Measurements from ENCODE around the gene ATRX.
"Not testable (repeated sequence)": the region's sequence is repeated elsewhere in the genome, so short reads cannot be mapped to it uniquely, and the experiment has no call there.

ATRX gene

DNA sequence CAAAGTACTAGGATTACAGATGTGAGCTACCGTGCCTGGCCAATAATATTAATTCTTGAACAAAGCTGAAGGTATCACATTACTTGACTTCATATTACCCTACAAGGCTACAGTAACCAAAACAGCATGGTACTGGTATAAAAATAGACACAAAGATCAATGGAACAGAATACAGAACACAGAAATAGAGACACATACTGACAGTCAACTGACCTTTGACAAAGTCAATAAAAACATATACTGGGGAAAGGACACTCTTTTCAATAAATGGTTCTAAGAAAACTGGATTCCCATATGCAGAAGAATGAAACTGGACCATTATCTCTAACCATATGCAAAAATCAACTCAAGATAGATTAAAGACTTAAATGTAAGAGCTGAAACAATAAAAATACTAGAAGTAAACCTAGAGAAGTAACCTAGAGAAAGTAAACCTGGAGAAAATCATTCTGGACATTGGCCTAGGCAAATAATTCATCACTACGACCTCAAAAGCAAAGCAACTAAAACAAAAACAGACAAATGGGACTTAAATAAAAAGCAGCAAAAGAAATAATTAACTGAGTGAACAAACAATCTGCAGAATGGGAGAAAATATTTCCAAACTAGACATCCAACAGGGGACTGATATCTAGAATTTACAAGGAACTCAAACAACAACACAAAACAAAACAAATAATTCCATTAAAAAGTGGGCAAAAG is 182.2 kb downstream of the ATRX start:
- no peak for DNase-seq

DNA sequence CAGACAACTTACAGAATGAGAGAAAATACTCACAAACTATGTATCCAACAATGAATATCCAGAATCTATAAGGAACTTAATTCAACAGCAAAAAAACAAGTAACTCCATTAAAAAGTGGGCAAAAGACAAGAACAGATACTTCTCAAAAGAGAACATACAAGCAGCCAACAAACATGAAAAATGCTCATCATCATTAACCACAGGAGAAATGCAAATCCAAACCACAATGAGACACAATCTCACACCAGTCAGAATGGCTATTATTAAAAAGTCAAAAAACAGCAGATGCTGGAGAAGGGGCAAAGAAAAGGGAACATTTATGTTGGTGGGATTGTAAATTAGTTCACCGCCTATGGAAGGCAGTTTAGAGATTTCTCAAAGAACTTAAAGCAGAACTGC is 188.5 kb downstream of the ATRX start:
- DNase-seq = no peak

DNA sequence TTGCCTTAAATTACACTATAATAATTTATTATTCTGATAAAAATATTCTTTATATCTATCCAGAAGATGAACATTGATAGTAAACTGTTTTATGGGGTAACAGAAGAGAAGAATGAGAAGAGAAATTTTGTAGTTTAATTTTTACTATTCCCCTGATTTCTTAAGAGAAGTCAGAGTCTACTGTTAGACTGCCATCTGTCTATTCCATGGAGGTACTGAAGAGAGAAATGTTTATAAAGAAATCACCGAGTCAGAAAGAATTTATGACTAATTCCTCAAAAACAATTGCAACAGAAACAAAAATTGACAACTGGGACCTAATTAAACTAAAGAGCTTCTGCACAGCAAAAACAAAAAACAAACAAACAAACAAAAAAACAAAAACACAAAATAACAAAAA is 188.9 kb downstream of the ATRX start:
- DNase-seq = no peak

DNA sequence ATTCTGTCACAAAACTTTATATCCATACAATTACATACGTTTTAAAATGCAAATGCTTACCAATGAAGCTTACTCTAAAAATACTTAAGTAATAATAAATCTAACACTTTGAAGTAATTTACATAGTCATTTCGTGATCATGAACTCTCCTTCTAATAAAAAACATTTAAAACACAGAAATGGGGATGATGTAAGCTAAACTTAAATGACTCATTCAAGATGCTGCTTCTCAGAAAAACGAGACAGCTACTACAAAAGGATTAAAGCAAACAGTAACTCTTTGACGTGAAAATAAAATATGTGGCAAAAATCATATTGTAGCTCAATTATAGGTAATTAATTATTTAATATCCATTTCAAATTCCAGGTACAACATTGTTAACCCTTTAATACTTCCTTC is 190.2 kb downstream of the ATRX start:
- no peak for DNase-seq

DNA sequence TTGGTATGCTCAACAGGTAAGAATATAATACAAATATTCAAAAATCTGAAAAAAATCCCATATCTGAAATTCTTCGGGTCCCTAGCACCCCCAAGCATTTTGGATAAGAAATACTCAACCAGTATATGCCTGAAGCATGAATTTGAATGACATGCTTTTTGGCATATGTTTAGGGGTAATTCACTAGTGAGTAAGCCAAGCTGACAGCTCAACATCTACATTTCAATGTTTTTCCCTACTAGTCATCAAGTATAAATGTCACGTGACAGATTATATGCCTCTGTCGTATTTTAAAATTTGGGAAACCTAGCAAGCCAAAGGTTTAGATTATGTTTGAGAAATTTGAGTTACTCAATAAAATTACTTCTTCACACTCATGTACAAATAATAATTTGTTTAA is 213.7 kb downstream of the ATRX start:
- DNase-seq = no peak

DNA sequence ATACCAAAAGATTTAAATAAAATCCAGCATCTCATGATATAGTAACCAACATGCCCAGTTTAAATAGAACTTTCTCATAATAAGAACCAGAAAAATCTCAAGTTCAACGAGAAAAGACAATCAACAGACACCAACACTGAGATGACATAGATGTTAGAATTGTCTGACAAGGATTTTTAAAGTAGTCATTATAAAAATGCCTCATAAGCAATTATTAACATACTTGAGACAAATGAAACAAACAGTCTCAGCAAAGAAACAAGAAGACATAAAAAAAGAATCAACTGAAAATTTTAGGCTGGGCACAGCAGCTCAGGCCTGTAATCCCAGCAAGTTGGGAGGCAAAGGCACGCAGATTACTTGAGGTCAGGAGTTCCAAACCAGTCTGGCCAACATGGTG is 220.7 kb downstream of the ATRX start:
- DNase-seq = no peak

DNA sequence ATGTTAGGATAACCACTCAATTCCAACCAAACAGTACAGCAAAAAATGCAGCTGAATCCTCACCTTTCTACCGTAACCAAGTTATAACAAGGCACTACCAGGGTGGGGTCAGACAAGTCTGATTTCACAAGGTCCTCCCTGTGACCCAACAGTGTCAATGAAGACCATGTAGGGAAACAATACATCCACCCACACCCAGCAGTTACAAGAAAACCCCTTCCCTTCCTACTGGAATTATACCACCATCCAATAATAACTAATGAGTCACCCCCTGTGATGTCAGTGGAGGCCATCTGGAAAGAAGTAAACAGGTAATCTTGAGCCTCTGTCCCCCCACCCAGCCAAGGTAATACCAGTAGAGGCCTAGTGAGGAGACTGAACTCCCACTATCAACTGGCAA is 221.2 kb downstream of the ATRX start:
- no peak for DNase-seq

DNA sequence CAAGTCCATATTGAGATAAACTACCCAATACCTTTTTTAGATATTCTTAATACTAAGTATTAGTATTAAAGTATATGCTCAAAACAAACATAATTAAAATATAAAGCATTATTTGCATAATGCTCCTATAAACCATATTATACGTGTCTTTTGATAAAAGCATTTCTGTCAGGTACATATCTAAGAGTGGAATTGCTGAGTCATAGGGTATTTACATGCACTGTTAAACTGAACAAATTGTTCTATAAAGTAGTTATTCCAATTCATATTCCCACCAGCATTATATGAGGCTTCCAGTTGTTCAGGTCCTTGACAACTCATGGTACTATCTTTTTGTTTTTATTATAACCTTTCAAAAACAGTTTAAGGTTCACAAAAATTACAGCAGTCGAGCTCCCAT is 224.6 kb downstream of the ATRX start:
- no peak for DNase-seq

DNA sequence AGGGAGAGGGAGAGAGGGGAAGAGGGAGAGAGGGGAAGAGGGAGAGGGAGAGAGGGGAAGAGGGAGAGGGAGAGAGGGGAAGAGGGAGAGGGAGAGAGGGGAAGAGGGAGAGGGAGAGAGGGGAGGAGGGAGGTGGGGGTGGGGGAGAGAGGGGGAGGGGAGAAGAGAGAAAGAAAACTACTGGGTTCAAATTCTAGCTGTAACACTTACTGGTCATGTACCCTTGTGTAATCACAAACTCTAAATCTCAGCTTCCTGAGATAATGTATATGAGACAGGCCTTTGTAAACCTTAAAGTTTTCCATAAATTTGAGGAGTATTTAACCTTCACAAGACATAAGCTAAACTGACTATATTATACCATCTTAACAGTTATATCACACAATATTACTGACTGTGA is 229.7 kb downstream of the ATRX start:
- DNase-seq = no peak

DNA sequence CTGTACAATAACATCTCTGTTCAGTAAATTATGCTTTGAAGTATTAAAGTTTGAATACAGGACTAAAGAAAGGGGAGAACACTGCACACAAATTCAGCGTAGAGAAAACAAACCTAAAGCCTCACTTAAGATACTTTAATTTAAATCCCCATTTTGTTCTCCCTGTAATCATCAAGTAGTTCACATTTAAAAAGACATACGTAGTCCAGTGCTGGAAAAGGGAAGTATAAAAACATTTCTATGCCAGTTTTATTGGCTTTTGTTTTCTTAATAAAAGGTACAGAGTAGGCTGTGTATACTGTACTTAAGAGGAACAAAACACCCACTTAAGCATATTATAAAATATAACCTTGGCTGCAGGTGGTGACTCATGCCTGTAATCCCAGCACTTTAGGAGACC is 237.3 kb downstream of the ATRX start:
- no peak for DNase-seq

DNA sequence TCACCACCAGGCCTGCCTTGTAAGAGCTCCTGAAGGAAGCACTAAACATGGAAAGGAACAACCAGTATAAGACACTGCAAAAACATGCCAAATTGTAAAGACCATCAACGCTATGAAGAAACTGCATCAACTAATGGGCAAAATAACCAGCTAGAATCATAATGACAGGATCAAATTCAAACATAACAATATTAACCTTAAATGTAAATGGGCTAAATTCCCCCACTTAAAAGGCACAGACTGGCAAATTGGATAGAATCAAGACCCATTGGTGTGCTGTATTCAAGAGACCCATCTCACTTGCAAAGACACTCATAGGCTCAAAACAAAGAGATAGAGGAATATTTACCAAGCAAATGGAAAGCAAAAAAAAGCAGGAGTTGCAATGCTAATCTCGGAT is 246.2 kb downstream of the ATRX start:
- DNase-seq = not testable (repeated sequence)

DNA sequence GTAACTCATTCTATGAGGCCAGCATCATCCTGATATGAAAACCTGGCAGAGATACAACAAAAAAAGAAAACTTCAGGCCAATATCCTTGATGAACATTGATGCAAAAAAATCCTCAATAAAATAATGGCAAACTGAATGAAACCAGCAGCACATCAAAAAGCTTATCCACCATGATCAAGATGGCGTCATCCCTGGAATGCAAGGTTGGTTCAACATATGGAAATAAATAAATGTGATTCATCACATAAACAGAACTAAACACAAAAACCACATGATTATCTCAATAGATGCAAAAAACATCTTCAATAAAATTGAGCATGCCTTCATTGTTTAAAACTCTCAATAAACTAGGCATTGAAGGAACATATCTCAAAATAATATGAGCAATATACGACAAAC is 254.8 kb downstream of the ATRX start:
- DNase-seq = not testable (repeated sequence)

DNA sequence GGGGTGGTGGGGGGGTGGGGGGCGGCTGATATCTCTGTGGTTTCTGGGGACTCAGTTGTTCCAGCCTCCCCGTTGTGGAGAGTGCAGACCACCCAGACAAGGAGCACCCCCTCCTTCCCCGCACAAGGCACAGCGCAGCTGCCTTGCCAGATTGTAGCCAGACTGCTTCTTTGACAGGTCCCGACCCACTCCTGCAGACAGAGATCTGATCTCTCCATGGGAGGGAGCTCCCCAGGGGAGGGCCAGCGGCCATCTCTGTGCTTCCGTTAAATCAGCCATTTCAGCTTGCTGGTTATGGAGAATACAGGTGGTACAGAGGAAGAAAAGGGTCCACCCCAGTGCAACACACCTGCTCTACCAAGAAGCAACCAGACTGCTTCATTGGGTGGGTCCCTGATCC is 258.0 kb downstream of the ATRX start:
- DNase-seq = no peak

DNA sequence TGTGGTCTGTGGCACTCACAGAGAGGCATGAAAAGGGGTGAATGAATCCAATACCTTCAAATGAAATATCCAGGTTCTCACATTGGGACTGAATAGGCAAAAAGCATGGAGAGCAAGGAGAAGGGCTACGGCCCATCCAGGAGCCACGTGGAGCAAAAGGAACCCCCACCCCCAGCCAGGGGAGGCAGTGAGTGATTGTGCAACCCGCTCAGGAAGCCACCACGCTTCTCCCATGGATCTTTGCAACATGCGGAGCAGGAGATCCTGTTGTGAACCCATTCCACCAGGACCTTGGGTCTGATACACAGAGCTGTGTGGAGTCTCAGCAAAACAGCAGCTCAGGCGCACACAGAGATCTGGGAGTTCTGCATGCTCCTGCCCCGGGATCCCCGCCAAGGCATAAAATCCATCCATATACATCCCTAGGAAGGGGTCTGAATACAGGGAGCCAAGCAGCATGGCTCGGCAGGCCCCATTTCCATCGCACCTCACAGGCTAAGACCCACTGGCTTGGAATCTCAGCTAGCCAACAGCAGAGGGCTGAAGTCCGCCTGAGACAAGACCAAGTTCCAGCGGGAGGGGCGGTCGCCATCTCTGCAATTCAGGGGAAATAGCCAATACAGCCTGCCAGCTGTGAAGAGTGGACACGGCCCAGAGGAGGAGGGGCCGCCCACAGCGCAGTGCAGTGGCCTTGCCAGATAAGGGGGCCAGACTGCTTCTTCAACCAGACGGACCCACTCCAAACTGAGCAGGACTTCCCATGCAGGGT is 258.6 kb downstream of the ATRX start:
- DNase-seq = no peak

DNA sequence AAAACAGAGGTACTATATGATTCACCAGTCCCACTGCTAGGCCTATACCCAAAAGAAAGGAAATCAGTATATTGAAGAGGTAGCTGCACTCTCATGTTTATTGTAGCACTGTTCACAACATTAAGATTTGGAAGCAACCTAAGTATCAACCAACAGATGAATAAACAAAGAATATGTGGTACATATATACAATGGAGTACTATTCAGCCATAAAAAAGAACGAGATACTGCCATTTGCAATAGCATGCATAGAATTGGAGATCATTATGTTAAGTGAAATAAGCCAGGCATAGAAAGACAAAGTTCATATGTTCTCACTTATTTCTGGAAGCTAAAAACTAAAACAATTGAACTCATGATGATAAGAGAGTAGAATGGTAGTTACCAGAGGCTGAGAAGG is 266.3 kb downstream of the ATRX start:
- no peak for DNase-seq

DNA sequence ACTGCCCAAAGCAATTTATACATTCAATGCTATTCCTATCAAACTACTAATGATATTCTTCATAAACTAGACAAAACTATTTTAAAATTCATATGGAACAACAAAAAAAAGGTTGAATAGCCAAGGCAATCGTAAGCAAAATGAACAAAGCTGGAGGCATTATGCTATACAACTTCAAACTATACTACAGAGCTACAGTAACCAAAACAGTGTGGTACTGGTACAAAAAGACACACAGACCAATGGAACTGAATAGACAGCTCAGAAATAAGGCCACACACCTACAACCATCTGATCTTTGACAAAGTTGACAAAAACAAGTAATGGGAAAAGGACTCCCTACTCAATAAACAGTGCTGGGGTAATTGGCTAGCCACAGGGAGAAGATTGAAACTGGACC is 271.8 kb downstream of the ATRX start:
- DNase-seq = no peak

DNA sequence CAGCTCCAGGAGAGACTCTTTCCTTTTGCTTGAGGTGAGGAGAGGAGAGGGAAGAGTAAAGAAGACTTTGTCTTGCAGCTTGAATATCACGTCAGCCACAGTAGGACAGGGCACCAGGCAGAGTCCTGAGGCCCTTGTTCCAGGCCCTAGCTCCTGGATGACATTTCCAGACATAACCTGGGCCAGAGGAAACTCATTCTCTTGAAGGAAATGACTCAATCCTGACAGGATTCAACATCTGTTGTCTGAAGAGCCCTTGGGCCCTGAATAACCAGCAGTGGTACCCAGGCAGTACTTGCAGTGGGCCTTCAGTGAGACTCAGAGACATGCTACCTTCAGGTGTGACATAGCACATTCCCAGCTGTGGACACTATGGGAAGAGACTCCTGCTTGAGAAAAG is 276.0 kb downstream of the ATRX start:
- no peak for DNase-seq

DNA sequence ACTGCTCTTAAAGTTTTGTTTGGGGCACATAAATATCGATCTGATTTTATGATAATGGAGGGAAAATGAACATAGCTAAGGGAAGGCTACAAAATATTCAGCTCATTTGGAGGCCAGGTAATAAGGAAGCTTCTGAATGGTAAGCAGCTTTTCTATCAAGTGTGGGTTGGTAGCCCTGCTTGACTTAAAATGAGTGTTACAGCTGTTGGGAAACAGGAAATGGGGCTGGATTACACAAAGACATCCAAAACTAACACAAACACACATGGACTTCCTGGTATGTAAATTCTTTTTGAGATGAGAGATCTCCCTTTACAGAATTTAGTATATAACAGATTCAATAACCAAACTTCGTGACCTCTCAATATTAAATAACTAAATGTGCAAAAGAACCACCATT is 280.8 kb downstream of the ATRX start:
- DNase-seq = no peak

DNA sequence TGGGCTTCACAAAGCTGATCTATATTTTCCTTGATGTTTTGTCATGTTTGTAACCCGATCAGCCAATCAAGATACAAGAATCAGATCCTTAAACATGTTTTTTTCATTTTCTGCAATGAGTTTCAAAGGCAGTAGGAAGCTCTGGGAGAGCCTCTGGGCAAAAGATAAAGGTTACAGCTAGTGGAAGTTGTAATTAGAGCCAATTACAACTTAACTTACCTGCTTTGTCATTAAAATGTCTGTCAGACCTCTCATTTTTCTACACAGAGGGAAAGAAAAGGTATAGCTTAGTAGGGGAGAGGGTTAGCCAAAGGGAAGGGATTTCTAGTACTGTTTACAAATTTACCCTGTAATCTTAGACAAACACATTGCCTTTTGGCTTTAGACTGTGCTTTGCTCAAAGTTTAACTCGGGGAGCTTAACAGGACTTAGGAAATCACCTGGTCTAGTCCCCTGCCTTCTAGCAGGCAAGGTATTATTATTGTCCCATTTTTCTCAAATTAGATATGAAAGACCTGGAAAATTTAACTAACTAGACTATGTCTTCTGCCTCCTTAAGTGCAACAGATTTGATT is 283.0 kb downstream of the ATRX start:
- DNase-seq = no peak

DNA sequence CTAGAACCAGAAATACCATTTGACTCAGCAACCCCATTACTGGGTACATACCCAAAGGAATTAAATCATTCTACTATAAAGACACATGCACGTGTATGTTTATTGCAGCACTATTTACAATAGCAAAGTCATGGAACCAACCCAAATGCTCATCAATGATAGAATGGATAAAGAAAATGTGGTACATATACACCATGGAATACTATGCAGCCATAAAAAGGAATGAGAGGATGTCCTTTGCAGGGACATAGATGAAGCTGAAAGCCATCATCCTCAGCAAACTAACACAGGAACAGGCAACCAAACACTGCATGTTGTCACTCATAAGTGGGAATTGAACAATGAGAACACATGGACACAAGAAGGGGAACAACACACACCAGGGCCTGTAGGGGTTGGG is 285.9 kb downstream of the ATRX start:
- DNase-seq = not testable (repeated sequence)

DNA sequence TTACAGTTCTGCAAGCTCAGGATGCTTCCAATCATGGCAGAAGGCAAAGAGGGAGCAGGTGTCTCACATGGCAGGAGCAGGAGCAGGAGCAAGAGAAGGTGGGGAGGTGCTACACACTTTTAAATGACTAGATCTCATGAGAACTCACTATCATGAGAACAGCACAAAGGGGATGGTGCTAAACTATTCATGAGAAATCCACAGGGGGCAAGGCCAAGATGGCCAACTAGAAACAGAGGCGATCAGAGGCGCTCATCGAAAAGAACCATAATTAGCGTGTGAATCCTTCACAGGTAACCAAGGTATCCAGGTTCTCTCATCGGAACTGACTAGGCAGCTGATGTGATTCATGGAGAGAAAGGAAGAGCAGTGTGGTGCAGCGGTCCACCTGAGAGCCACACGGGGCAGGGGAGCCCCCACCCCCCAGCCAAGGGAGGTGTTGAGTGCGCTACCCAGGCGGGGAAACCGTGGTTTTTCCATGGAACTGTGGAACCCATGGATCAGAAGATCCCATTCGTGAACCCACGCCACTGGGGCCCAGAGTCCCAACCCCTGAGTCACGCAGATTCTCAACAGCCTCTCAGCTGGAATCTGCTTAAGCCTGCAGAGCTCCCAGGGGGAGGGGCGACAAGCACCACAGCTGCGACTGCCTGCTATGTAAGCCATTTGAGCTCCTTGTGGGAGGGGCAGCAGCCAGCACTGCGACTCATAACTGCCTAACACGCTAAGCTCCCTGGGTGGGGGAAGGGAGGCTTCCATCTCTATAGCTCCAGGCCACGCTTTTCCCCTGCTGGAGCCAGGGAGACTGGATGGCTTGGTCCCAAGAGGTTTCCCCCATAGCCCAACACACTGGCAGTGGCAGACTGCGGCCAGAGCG is 292.1 kb downstream of the ATRX start:
- no peak for DNase-seq

DNA sequence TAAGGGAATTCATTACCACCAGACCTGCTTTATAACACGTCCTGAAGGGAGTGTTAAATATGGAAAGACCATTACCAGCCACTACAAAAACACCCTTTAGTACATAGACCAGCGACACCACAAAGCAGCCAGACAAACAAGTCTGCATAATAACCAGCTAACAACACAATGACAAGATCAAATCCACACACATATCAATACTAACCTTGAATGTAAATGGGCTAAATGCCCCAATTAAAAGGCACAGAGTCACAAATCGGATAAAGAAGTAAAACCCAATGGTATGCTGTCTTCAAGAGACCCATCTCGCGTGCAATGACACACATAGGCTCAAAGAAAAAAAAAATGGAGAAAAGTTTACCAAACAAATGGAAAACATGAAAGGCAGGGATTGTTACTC is 302.0 kb downstream of the ATRX start:
- no peak for DNase-seq

DNA sequence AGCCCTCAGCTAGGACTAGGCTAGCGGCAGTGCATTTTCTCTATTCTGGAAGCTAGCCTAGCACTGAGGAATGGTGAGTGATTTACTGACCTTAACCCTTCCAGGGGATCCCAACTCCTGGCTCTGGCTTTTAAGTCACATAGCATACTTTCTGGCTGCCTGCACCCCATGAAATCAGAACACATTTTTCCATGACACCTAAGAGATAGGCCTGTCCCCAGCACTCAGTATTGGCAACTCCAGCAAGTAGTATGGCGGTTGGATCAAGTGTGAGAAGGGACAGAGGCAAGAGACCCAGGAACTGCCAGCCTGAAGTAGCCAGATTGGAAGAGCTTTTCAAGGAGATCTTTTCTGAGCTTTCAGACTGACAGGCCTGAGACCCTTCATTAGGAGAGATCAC is 330.6 kb downstream of the ATRX start:
- DNase-seq = no peak

Measured in NCI-H748 treated with DMSO at 0.1 percent for 48 hours (cell line).